Measurements from ENCODE around the gene ZNF846.

The ZNF846 gene

GRCh38 chr19:9768175-9769112 lies at the start of gene ZNF846:
Gene ZNF846 (minus strand): TSS chr19:9768738. CDS start chr19:9764950, 3,788 bp downstream.
- Histone ChIP-seq H3K4me1 (peaks cover 17 to 24% (median 19%) of the 10 kb centered on the region in 10 experiments), H3K4me3 (peak within 1 kb of the TSS; percentile 64 to 80 (median 73)), H3K9ac (peak within 1 kb of the TSS; percentile 80 to 95 (median 88)), H3K27me3 (no peaks in the 10 kb centered on the region), H3K36me3 (peaks cover 14 to 45% (median 26%) of the 10 kb centered on the region in 11 experiments; a peak in 21 of 22 replicates), H4K20me1 (no peaks in the 10 kb centered on the region), H3K9me3 (replicated peaks in 1 of 11) (peaks cover 21 to 33% (median 27%) of the 10 kb centered on the region in 11 experiments), H3K4me2 (peak within 1 kb of the TSS; percentile 79 to 98 (median 88)), H3K27ac (peak within 1 kb of the TSS; percentile 82 to 96 (median 88))
- no peak for TF ChIP-seq Cebpa-rat (IDR thresholded peaks at IDR 0.05)

DNA sequence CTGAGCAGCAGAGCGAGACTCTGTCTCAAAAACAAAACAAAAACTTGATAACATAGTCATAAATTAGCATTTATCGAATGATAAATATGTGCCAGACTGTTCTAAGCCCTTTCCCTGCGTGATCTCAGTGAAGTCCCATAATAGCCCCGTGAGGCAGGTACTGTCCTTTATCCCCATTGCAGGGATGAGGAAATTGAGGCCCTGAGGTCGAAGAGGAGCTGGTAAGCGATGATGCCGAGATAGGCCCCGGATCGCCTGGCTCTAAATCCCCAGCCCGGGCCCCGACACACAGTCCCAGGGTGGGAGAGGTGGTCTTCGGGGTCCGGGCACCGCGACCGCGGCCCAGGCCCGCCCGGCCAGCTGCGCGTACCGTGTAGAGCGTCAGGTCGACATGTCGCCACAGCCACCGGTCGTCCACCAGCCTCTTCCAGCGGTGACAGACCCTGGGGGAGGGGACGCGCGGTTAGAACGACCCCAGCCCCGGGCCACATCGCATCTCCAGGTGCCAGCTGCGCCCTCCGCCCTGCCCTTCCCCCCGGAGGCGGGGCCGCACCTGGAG lies 49.7 kb upstream of the ZNF846 start:
- Histone ChIP-seq H3K27ac (peak overlapping the region; percentile 81 to 98 (median 91)), H3K27me3 (no peaks in the 10 kb centered on the region), H4K20me1 (peaks cover 0 to 20% (median 2%) of the 10 kb centered on the region in 11 experiments; a peak in 6 of 22 replicates), H3K36me3 (peaks cover 30 to 50% (median 42%) of the 10 kb centered on the region in 11 experiments), H3K9me3 (replicated peaks in 1 of 11) (peaks cover 13 to 34% (median 32%) of the 10 kb centered on the region in 11 experiments), H3K9ac (peak overlapping the region; percentile 88 to 99 (median 95)), H3K4me3 (peak overlapping the region; percentile 81 to 100 (median 94)), H3K4me2 (peak overlapping the region; percentile 83 to 99 (median 94)), H3K4me1 (peaks cover 18 to 30% (median 23%) of the 10 kb centered on the region in 10 experiments)
- TF ChIP-seq Cebpa-rat (IDR thresholded peaks at IDR 0.05): no peak

DNA sequence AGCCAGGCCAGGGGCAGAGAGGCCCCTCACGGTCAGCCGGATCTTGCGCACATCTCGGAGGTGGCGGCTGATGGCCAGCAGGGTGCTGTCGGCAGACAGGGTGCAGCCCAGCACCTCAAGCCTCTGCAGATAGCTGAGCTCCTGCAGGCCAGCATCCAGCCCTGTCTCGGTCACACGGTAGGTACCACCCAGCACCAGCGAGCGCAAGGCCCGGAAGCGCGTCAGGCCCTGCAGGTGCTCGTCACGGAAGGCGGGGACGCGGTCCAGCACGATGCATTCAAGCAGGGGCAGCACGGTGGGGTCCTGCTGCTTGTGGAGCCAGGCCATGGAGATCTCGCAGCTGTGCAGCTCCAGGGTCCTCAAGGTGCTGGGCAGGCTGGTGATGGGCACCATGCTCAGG lies 42.6 kb upstream of the ZNF846 start:
- H4K20me1 ChIP-seq: peaks cover 0 to 40% (median 13%) of the 10 kb centered on the region in 11 experiments; a peak in 11 of 22 replicates
- H3K4me3 ChIP-seq: no peak overlapping the region
- peaks cover 86 to 100% (median 97%) of the 10 kb centered on the region in 11 experiments for H3K36me3 ChIP-seq
- H3K4me2 ChIP-seq: no peak overlapping the region
- no peaks in the 10 kb centered on the region for H3K4me1 ChIP-seq
- TF ChIP-seq Cebpa-rat (IDR thresholded peaks at IDR 0.05): no peak
- H3K9ac ChIP-seq: no peak overlapping the region
- no peaks in the 10 kb centered on the region for H3K27me3 ChIP-seq
- H3K9me3 ChIP-seq (replicated peaks in 1 of 11): peaks cover 11 to 23% (median 21%) of the 10 kb centered on the region in 11 experiments
- no peak overlapping the region for H3K27ac ChIP-seq

DNA sequence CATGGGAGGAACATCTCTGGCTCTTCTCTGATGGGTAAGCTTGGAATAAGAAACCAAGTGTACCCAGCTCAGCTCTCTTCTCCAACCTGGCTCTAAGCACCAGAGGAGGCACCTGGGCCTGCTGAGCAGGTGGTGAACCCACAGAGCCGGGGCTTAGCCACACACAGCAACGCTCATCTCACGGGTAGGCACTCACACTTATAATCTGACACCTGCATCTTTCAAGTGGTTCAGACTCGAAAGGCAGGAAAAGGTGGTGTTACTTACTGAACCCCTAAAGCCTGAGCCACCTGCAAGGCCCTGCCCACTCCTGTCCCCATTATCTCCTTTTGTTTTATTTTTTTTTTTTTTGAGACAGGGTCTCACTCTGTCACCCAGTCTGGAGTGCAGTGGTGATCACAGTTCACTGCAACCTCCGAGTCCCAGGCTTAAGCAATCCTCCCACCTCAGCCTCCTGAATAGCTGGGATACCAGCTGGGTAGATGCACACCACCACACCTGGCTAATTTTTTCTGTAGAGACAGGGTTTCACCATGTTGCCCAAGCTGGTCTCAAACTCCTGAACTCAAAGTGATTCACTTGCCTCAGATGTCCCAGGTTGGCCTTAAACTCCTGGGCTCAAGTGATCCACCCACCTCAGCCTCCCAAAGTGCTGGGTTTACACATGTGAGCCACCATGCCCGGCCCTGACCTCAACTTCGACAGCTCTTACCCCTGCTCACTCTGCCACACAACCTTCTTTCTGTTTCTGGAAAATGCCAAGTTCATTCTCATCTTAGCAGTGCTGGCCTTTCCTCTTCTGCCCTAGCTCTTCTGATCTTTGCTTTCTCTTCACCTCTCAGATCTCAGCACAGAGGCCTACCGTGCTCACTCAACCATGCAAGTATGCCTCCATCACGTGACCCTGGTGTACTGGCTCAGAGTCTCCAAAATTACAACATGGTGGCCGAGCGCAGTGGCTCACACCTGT lies 40.6 kb upstream of the ZNF846 start:
- no peak overlapping the region for H3K4me2 ChIP-seq
- H3K4me1 ChIP-seq: no peaks in the 10 kb centered on the region
- H3K9me3 ChIP-seq (replicated peaks in 1 of 11): peaks cover 0 to 3% (median 1%) of the 10 kb centered on the region in 11 experiments; a peak in 10 of 22 replicates
- no peak overlapping the region for H3K4me3 ChIP-seq
- H3K27ac ChIP-seq: no peak overlapping the region
- TF ChIP-seq Cebpa-rat (IDR thresholded peaks at IDR 0.05): no peak
- no peak overlapping the region for H3K9ac ChIP-seq
- no peaks in the 10 kb centered on the region for H3K27me3 ChIP-seq
- H3K36me3 ChIP-seq: peaks cover 81 to 99% (median 94%) of the 10 kb centered on the region in 11 experiments
- H4K20me1 ChIP-seq: peaks cover 0 to 42% (median 12%) of the 10 kb centered on the region in 11 experiments; a peak in 11 of 22 replicates

- H3K36me3 ChIP-seq: peaks cover 66 to 93% (median 80%) of the 10 kb centered on the region in 11 experiments
- no peak overlapping the region for H3K4me2 ChIP-seq
- H3K9me3 ChIP-seq (replicated peaks in 1 of 11): no peaks in the 10 kb centered on the region
- H3K4me1 ChIP-seq: no peaks in the 10 kb centered on the region
- no peak for TF ChIP-seq Cebpa-rat (IDR thresholded peaks at IDR 0.05)
- no peaks in the 10 kb centered on the region for H3K27me3 ChIP-seq
- peaks cover 0 to 36% (median 9%) of the 10 kb centered on the region in 11 experiments; a peak in 11 of 22 replicates for H4K20me1 ChIP-seq
- no peak overlapping the region for H3K27ac ChIP-seq
- no peak overlapping the region for H3K9ac ChIP-seq
- H3K4me3 ChIP-seq: no peak overlapping the region
Measured at GRCh38 chr19:9806803-9807202, 38.3 kb upstream of the ZNF846 start.

GRCh38 chr19:9801976-9802375 lies 33.4 kb upstream of the ZNF846 start:
- Histone ChIP-seq H3K9me3 (replicated peaks in 1 of 11) (no peaks in the 10 kb centered on the region), H3K27ac (no peak overlapping the region), H3K4me2 (no peak overlapping the region), H3K36me3 (peaks cover 22 to 51% (median 34%) of the 10 kb centered on the region in 11 experiments), H3K4me1 (peaks cover 0 to 14% (median 2%) of the 10 kb centered on the region in 10 experiments; a peak in 9 of 20 replicates), H4K20me1 (peaks cover 0 to 11% (median 0%) of the 10 kb centered on the region in 11 experiments; a peak in 4 of 22 replicates), H3K27me3 (no peaks in the 10 kb centered on the region), H3K9ac (no peak overlapping the region), H3K4me3 (no peak overlapping the region)
- no peak for TF ChIP-seq Cebpa-rat (IDR thresholded peaks at IDR 0.05)

GRCh38 chr19:9799162-9799561 lies 30.6 kb upstream of the ZNF846 start:
- H3K4me3 ChIP-seq: no peak overlapping the region
- no peaks in the 10 kb centered on the region for H3K27me3 ChIP-seq
- H3K4me1 ChIP-seq: peaks cover 0 to 18% (median 5%) of the 10 kb centered on the region in 10 experiments; a peak in 9 of 20 replicates
- no peak overlapping the region for H3K27ac ChIP-seq
- peaks cover 0 to 24% (median 9%) of the 10 kb centered on the region in 11 experiments; a peak in 12 of 22 replicates for H3K36me3 ChIP-seq
- H3K9me3 ChIP-seq (replicated peaks in 1 of 11): no peaks in the 10 kb centered on the region
- no peak overlapping the region for H3K4me2 ChIP-seq
- no peak for TF ChIP-seq Cebpa-rat (IDR thresholded peaks at IDR 0.05)
- no peak overlapping the region for H3K9ac ChIP-seq
- H4K20me1 ChIP-seq: no peaks in the 10 kb centered on the region; a peak in 1 of 22 replicates

DNA sequence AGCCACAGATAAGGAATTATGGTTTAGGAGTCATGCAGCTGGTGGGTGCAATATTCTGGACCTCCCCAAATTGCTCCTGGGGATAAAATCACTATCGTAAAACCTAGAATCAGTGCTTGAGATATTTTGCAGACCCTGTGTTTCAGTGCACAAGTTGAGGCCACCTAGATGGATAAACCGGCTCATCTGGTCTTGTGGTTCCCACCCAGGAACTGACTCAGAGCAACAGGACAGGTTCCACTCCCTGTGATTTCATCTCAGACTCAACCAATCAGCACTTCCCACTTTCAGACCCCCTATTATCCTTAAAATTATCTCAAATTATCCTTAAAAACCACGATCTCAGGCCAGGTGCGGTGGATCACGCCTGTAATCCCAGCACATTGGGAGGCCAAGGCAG lies 29.3 kb upstream of the ZNF846 start:
- no peak for TF ChIP-seq Cebpa-rat (IDR thresholded peaks at IDR 0.05)
- Histone ChIP-seq H3K9ac (no peak overlapping the region), H3K4me1 (peaks cover 0 to 22% (median 11%) of the 10 kb centered on the region in 10 experiments; a peak in 12 of 20 replicates), H3K9me3 (replicated peaks in 1 of 11) (peaks cover 0 to 6% (median 0%) of the 10 kb centered on the region in 11 experiments; a peak in 1 of 22 replicates), H3K4me3 (no peak overlapping the region), H3K27ac (no peak overlapping the region), H3K36me3 (peaks cover 0 to 15% (median under 1%) of the 10 kb centered on the region in 11 experiments; a peak in 8 of 22 replicates), H3K4me2 (peak overlapping the region in 2 of 11 experiments; percentile 28 to 33; a peak in 3 of 22 replicates), H4K20me1 (no peaks in the 10 kb centered on the region; a peak in 1 of 22 replicates), H3K27me3 (no peaks in the 10 kb centered on the region)
